CD4-positive, CD25-positive, alpha-beta regulatory T cell (primary cell): ENCODE results near the gene IL12RB1. TPM values are rescaled to one million over a fixed set of nuclear protein-coding genes. Genes with fewer than 3 reads are reported as not detected.

ENCODE experiments used
- ATAC-seq, 2 donors: fragments of 150-1000 bp; cut with Tn5 transposase; one replicate each; pipeline ENCODE4 v1.10.0; 2021; ENCODE audit warnings: low read depth in 2 of 2, moderate number of reproducible peaks in 2 of 2, moderate library complexity in 1 of 2
- DNase-seq, 3 donors: peaks; one replicate each; pipeline versions ENCODE4 v3.0.0 to v3.0.0-alpha.2; 2012 to 2022; ENCODE audit warnings: mixed read lengths in 1 of 3
- H3K27ac ChIP-seq: one replicate; pipeline ENCODE4 v1.7.0; 2013; ENCODE audit warnings: mild to moderate bottlenecking, low read length; ENCODE audit not compliant: insufficient read depth, poor library complexity, severe bottlenecking
- H3K27me3 ChIP-seq: one replicate; pipeline ENCODE4 v1.7.0; 2013; ENCODE audit warnings: low read length; ENCODE audit not compliant: control insufficient read depth, insufficient read depth
- H3K36me3 ChIP-seq: one replicate; pipeline ENCODE4 v1.7.0; 2013; ENCODE audit warnings: mild to moderate bottlenecking, low read length, moderate library complexity; ENCODE audit not compliant: control insufficient read depth, insufficient read depth
- H3K4me1 ChIP-seq: 2 replicates; pipeline ENCODE4 v1.7.0; 2013; ENCODE audit warnings: mild to moderate bottlenecking, low read length; ENCODE audit not compliant: insufficient read depth, control insufficient read depth, poor library complexity, severe bottlenecking
- H3K4me3 ChIP-seq: one replicate; pipeline ENCODE4 v1.7.0; 2013; ENCODE audit warnings: low read depth, mild to moderate bottlenecking, low read length, moderate library complexity
- H3K9me3 ChIP-seq, 2 experiments: 1 replicate in 1 of 2; 2 replicates in 1 of 2; pipeline ENCODE4 v1.7.0; 2013; ENCODE audit warnings: low read length in 2 of 2, mild to moderate bottlenecking in 1 of 2, moderate library complexity in 1 of 2; ENCODE audit not compliant: control insufficient read depth in 2 of 2
- H3K27ac Mint-ChIP-seq, 3 donors: one replicate each; pipeline ENCODE4 v1.8.0; 2020 to 2022; ENCODE audit warnings: mild to moderate bottlenecking in 3 of 3, mixed read lengths in 3 of 3, moderate library complexity in 2 of 3
- H3K27me3 Mint-ChIP-seq: one replicate; pipeline ENCODE4 v1.8.0; 2022; ENCODE audit warnings: mild to moderate bottlenecking, mixed read lengths
- H3K36me3 Mint-ChIP-seq: one replicate; pipeline ENCODE4 v1.8.0; 2020; ENCODE audit warnings: mixed read lengths
- H3K4me1 Mint-ChIP-seq, 4 donors: one replicate each; pipeline ENCODE4 v1.8.0; 2020 to 2022; ENCODE audit warnings: mixed read lengths in 4 of 4, mild to moderate bottlenecking in 1 of 4
- H3K4me3 Mint-ChIP-seq, 4 donors: one replicate each; pipeline ENCODE4 v1.8.0; 2020 to 2022; ENCODE audit warnings: mild to moderate bottlenecking in 4 of 4, mixed read lengths in 4 of 4, moderate library complexity in 3 of 4
- H3K9me3 Mint-ChIP-seq, 7 donors: one replicate each; pipeline ENCODE4 v1.8.0; 2020 to 2022; ENCODE audit warnings: mixed read lengths in 7 of 7, mild to moderate bottlenecking in 3 of 7, moderate library complexity in 2 of 7
- polyA plus RNA-seq, 4 donors: library from polyadenylated mRNA; unstranded; fragments of 300-500 nt; fragmentation: Illumina TruSeq; gene quantifications; one replicate each; pipeline ENCODE4 v1.2.3, GENCODE V29; 2021
- total RNA-seq: library from RNA; stranded (reverse); gene quantifications from one replicate; pipeline ENCODE4 v1.2.3, GENCODE V29; 2022

IL12RB1 gene
- total and polyA plus RNA-seq, 5 donors from 2014 or later, result 34.9 to 60.4 (median 52.0) TPM

DNA sequence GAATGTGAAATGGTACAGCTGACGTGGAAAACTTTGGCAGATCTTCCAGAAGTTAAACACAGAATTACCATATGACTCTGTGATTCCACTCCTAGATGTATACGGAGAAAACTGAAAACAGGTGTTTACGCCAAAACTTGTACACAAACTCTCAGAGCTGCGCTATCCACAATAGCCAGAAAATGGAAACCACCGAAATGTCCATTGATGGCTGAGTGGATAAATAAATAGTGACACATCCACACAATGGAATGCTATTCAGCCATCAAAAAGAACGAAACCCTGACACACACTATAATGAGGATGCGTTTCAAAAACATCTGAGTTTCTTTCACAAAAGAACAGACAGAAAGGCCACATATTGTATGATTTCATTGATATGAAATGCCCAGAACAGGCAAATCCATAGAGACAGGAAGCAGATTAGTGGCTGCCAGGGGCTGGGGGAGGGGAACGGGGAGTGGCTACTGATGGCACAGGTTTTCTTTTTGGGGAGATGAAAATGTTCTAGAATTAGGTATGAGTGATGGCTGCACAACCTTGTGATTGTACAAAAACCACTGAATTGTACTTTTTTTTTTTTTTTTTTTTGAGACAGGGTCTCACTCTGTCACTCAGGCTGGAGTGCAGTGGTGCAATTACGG is 33.0 kb downstream of the IL12RB1 start:
- Histone ChIP-seq H3K36me3 (no peaks in the 10 kb centered on the region), H3K27ac (no peak overlapping the region), H3K9me3 (no peaks in the 10 kb centered on the region), H3K4me1 (peaks cover 13% of the 10 kb centered on the region), H3K27me3 (no peaks in the 10 kb centered on the region), H3K4me3 (no peak overlapping the region)
- H3K9me3 Mint-ChIP-seq, result no peaks in the 10 kb centered on the region
- ATAC-seq (no peak), DNase-seq (peak in 1 of 3 donors; percentile 23)
- H3K4me3 Mint-ChIP-seq, result peak overlapping the region in 1 of 4 donors; percentile 47
- peaks cover 0 to 34% (median 14%) of the 10 kb centered on the region in 4 donors for H3K4me1 Mint-ChIP-seq
- no peaks in the 10 kb centered on the region for H3K36me3 Mint-ChIP-seq
- peak overlapping the region in 1 of 3 donors; percentile 8 for H3K27ac Mint-ChIP-seq
- no peaks in the 10 kb centered on the region for H3K27me3 Mint-ChIP-seq

DNA sequence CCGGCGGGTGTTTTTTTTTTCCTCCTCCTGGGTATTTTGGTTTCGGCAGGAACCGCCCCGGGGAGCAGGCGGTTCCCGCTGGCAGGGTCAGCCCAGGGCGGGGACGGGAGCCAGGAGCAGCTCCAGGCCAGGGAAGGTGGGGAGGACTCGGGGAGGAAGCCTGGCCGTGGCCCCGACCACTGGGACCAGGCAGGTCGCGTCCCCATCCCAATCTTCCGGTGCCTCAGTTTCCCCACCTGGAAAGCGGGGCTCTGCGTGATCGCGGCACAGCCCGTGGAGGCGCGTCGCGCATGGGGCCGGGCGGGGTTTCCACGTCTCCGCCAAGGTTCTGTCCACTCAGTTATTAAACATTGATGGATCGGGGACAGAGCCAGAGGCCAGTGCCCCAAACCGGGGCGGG is 34.8 kb downstream of the IL12RB1 start:
- H3K27ac Mint-ChIP-seq, result no peak overlapping the region
- ATAC-seq (no peak), DNase-seq (no peak)
- Histone ChIP-seq H3K27ac (no peak overlapping the region), H3K36me3 (no peaks in the 10 kb centered on the region), H3K4me1 (peaks cover 2% of the 10 kb centered on the region), H3K9me3 (no peaks in the 10 kb centered on the region), H3K4me3 (no peak overlapping the region), H3K27me3 (no peaks in the 10 kb centered on the region)
- H3K27me3 Mint-ChIP-seq, result no peaks in the 10 kb centered on the region
- H3K36me3 Mint-ChIP-seq, result no peaks in the 10 kb centered on the region
- peaks cover 0 to 27% (median 8%) of the 10 kb centered on the region in 4 donors for H3K4me1 Mint-ChIP-seq
- no peak overlapping the region for H3K4me3 Mint-ChIP-seq
- H3K9me3 Mint-ChIP-seq, result no peaks in the 10 kb centered on the region

GRCh38 chr19:18049385-18049784 is 37.3 kb downstream of the IL12RB1 start:
- Histone ChIP-seq H3K27ac (no peak overlapping the region), H3K9me3 (no peaks in the 10 kb centered on the region), H3K4me3 (no peak overlapping the region), H3K4me1 (peaks cover 18% of the 10 kb centered on the region), H3K27me3 (no peaks in the 10 kb centered on the region), H3K36me3 (no peaks in the 10 kb centered on the region)
- no peak overlapping the region for H3K4me3 Mint-ChIP-seq
- peaks cover 0 to 50% (median 19%) of the 10 kb centered on the region in 4 donors for H3K4me1 Mint-ChIP-seq
- no peak for DNase-seq
- no peak for ATAC-seq
- no peaks in the 10 kb centered on the region for H3K27me3 Mint-ChIP-seq
- peak overlapping the region in 1 of 3 donors; percentile 80 for H3K27ac Mint-ChIP-seq
- H3K36me3 Mint-ChIP-seq, result no peaks in the 10 kb centered on the region
- no peaks in the 10 kb centered on the region for H3K9me3 Mint-ChIP-seq

- H3K27me3 ChIP-seq, result no peaks in the 10 kb centered on the region
- no peak overlapping the region for H3K27ac ChIP-seq
- DNase-seq, result no peak
- H3K9me3 ChIP-seq, result no peaks in the 10 kb centered on the region
- Mint-ChIP-seq H3K9me3 (no peaks in the 10 kb centered on the region), H3K4me3 (peak overlapping the region in 2 of 4 donors; percentile 86 to 87), H3K4me1 (peaks cover 5 to 63% (median 22%) of the 10 kb centered on the region in 4 donors), H3K27ac (peak overlapping the region in 2 of 3 donors; percentile 78 to 97), H3K27me3 (no peaks in the 10 kb centered on the region), H3K36me3 (no peaks in the 10 kb centered on the region)
- peaks cover 29% of the 10 kb centered on the region for H3K4me1 ChIP-seq
- H3K36me3 ChIP-seq, result no peaks in the 10 kb centered on the region
- no peak for ATAC-seq
- no peak overlapping the region for H3K4me3 ChIP-seq
Measured at GRCh38 chr19:18046059-18046718, 40.5 kb downstream of the IL12RB1 start.

DNA sequence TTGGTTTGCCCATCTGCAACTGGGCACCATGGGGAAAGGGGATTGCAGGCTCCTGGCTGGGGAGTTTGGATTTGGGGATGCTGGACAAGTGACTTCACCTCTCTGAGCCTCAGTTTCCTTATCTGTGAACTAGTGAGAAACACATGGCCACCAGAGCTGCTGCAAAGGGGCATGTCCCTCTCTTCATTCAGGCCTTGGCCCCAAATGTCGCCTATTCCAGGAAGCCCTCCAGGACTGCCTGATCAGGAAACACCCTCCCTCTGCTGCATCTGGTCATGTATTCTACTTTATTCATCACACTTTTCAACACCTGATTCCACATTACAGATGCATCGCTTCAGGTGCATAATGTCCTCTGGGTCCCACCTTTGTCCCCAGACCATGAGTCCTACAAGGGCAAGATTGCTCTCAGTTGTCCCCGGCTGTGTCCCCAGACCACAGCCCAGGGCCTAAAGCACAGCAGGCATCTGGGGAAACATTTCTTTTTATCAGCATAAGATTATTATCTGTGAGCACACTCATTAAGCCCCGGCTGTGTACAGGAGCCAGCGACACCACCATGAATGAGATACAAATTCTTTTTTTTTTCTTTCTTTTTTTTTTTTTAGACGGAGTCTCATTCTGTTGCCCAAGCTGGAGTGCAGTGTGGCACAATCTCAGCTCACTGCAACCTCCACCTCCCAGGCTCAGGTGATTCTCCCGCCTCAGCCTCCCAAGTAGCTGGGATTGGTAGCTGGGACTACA is 41.3 kb downstream of the IL12RB1 start:
- no peaks in the 10 kb centered on the region for H3K27me3 Mint-ChIP-seq
- H3K9me3 Mint-ChIP-seq, result no peaks in the 10 kb centered on the region
- peak overlapping the region; percentile 68 for H3K27ac ChIP-seq
- ATAC-seq, result no peak
- no peaks in the 10 kb centered on the region for H3K36me3 ChIP-seq
- no peaks in the 10 kb centered on the region for H3K36me3 Mint-ChIP-seq
- H3K27ac Mint-ChIP-seq, result peak overlapping the region; percentile 90 to 97 (median 94)
- peaks cover 26% of the 10 kb centered on the region for H3K4me1 ChIP-seq
- no peaks in the 10 kb centered on the region for H3K27me3 ChIP-seq
- no peak for DNase-seq
- peak overlapping the region; percentile 58 for H3K4me3 ChIP-seq
- H3K9me3 ChIP-seq, result no peaks in the 10 kb centered on the region
- peaks cover 5 to 58% (median 22%) of the 10 kb centered on the region in 4 donors for H3K4me1 Mint-ChIP-seq
- peak overlapping the region; percentile 84 to 94 (median 86) for H3K4me3 Mint-ChIP-seq

DNA sequence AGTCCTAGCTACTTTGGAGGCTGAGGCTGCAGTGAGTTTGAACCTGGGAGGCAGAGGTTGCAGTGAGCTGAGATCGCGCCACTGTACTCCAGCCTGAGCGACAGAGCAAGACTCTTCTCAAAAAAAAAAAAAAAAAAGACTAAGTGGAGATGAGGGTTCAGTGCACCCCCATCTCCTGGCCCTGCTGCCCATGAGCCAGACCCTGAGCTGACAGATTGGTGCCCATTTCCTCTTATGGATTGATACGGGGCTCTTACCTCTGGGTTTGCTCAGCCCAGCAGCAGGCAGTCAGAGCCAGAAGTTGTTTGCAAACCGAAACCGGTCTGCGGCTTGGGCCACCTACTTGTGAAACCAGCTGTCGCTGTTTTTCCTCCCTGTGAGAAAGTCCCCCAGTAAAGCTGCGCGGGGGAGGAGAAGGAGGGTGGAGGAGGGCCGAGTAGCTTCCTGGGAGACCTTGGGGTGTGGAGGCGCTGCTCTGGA is 41.9 kb downstream of the IL12RB1 start:
- no peaks in the 10 kb centered on the region for H3K9me3 ChIP-seq
- Mint-ChIP-seq H3K27me3 (no peaks in the 10 kb centered on the region), H3K4me1 (peaks cover 5 to 52% (median 18%) of the 10 kb centered on the region in 4 donors), H3K27ac (peak overlapping the region; percentile 90 to 97 (median 94)), H3K9me3 (no peaks in the 10 kb centered on the region), H3K4me3 (peak overlapping the region; percentile 84 to 94 (median 86)), H3K36me3 (no peaks in the 10 kb centered on the region)
- H3K27ac ChIP-seq, result peak overlapping the region; percentile 68
- ATAC-seq (peak; percentile 96), DNase-seq (peak; percentile 64 to 96 (median 78))
- peaks cover 26% of the 10 kb centered on the region for H3K4me1 ChIP-seq
- no peaks in the 10 kb centered on the region for H3K27me3 ChIP-seq
- H3K36me3 ChIP-seq, result no peaks in the 10 kb centered on the region
- H3K4me3 ChIP-seq, result peak overlapping the region; percentile 58

- Histone ChIP-seq H3K4me1 (peaks cover 26% of the 10 kb centered on the region), H3K9me3 (no peaks in the 10 kb centered on the region), H3K36me3 (no peaks in the 10 kb centered on the region), H3K27ac (peak overlapping the region; percentile 68), H3K4me3 (no peak overlapping the region), H3K27me3 (no peaks in the 10 kb centered on the region)
- Mint-ChIP-seq H3K36me3 (no peaks in the 10 kb centered on the region), H3K27me3 (no peaks in the 10 kb centered on the region), H3K27ac (peak overlapping the region; percentile 45 to 97 (median 94)), H3K4me3 (peak overlapping the region; percentile 52 to 87 (median 78)), H3K4me1 (peaks cover 5 to 49% (median 16%) of the 10 kb centered on the region in 4 donors), H3K9me3 (no peaks in the 10 kb centered on the region)
- DNase-seq (no peak), ATAC-seq (no peak)
Measured at GRCh38 chr19:18043676-18044075, 43.1 kb downstream of the IL12RB1 start.
